Globus pallidus (tissue), 1 donor: Measurements from ENCODE around the gene TOP3B.

Experiments
- DNase-seq: peaks from one replicate; pipeline ENCODE4 v3.0.0-alpha.2; 2015; ENCODE audit warnings: low spot score

Gene TOP3B

GRCh38 chr22:22010358-22010757 is 27.8 kb upstream of the TOP3B start:
- DNase-seq = no peak

- no peak for DNase-seq
Measured at GRCh38 chr22:22009661-22010060, 27.1 kb upstream of the TOP3B start.

GRCh38 chr22:22006596-22006990 is 24.0 kb upstream of the TOP3B start:
- DNase-seq = no peak

- DNase-seq = no peak
Measured at GRCh38 chr22:22005945-22006595, 23.5 kb upstream of the TOP3B start.

- DNase-seq = no peak
Measured at GRCh38 chr22:22003233-22003632, 20.6 kb upstream of the TOP3B start.

- no peak for DNase-seq
Measured at GRCh38 chr22:22002526-22003055, 20.0 kb upstream of the TOP3B start.

GRCh38 chr22:22001664-22002525 is 19.3 kb upstream of the TOP3B start:
- no peak for DNase-seq

- DNase-seq = no peak
Measured at GRCh38 chr22:21998595-21999247, 16.1 kb upstream of the TOP3B start.

- no peak for DNase-seq
Measured at GRCh38 chr22:21996175-21996720, 13.7 kb upstream of the TOP3B start.

GRCh38 chr22:21995660-21996059 is 13.1 kb upstream of the TOP3B start:
- no peak for DNase-seq

GRCh38 chr22:21994881-21995444 is 12.4 kb upstream of the TOP3B start:
- no peak for DNase-seq

- DNase-seq = no peak
Measured at GRCh38 chr22:21992593-21993237, 10.1 kb upstream of the TOP3B start.

- DNase-seq = no peak
Measured at GRCh38 chr22:21991774-21992173, 9.2 kb upstream of the TOP3B start.

- no peak for DNase-seq
Measured at GRCh38 chr22:21991304-21991596, 8.7 kb upstream of the TOP3B start.

- no peak for DNase-seq
Measured at GRCh38 chr22:21990445-21991303, 8.1 kb upstream of the TOP3B start.

- DNase-seq = no peak
Measured at GRCh38 chr22:21989049-21989448, 6.5 kb upstream of the TOP3B start.

- DNase-seq = no peak
Measured at GRCh38 chr22:21985214-21985613, 2.6 kb upstream of the TOP3B start.

GRCh38 chr22:21984793-21985192 is 2.2 kb upstream of the TOP3B start:
- DNase-seq = no peak

GRCh38 chr22:21981874-21982273 is 713 bp downstream of the TOP3B start:
- DNase-seq = no peak

GRCh38 chr22:21980547-21980946 is 2.0 kb downstream of the TOP3B start:
- DNase-seq = no peak
